Colonic mucosa (tissue), 4 donors: ENCODE data around the gene KRTAP4-6. TPM values are rescaled to one million over a fixed set of nuclear protein-coding genes. Genes with fewer than 3 reads are reported as not detected.

Source experiments
- DNase-seq: peaks from one replicate; pipeline ENCODE4 v3.0.0-alpha.2; 2020
- H3K27ac ChIP-seq: fragments of 200-600 bp; one replicate; pipeline ENCODE4 v1.8.0; 2021
- H3K27me3 ChIP-seq: fragments of 200-600 bp; one replicate; pipeline ENCODE4 v1.8.0; 2021
- H3K36me3 ChIP-seq: fragments of 200-600 bp; one replicate; pipeline ENCODE4 v1.8.0; 2021
- H3K4me1 ChIP-seq: fragments of 200-600 bp; one replicate; pipeline ENCODE4 v1.8.0; 2021; ENCODE audit warnings: mild to moderate bottlenecking
- H3K4me3 ChIP-seq: fragments of 200-600 bp; one replicate; pipeline ENCODE4 v1.8.0; 2021
- H3K9ac ChIP-seq, 2 donors: one replicate each; pipeline ENCODE4 v1.7.0; 2013; ENCODE audit warnings: control low read depth in 2 of 2, low read depth in 2 of 2, low read length in 2 of 2
- H3K9me3 ChIP-seq: fragments of 200-600 bp; one replicate; pipeline ENCODE4 v1.8.0; 2021
- intact Hi-C: fragments of 100-400 bp; cut with DNase I; formaldehyde crosslinking; loops from one replicate; pipeline ENCODE4 v1.14.1; 2022
- total RNA-seq, 2 donors: library from RNA; stranded (reverse); fragmentation: NEBNext Ultra II Directional in 1 of 2; extraction: Animal tissue kit (Norgen Biotek cat#: 25700) in 1 of 2; gene quantifications; one replicate each; pipeline ENCODE4 v1.2.1, GENCODE V29; 2021
- TF ChIP-seq, protein P1 (sequence below): fragments of 200-600 bp; IDR thresholded peaks from one replicate; pipeline ENCODE4 v1.8.0; 2022; ENCODE audit warnings: antibody characterized with exemption, mild to moderate bottlenecking
- donor health status: healthy.
- donor health status: DM: no; HTN: no; CAD: no.
- donor health status: DM: no; HTN: no; CAD: no.

Gene KRTAP4-6
- total RNA-seq, 2 donors from 2014 or later = not detected

DNA sequence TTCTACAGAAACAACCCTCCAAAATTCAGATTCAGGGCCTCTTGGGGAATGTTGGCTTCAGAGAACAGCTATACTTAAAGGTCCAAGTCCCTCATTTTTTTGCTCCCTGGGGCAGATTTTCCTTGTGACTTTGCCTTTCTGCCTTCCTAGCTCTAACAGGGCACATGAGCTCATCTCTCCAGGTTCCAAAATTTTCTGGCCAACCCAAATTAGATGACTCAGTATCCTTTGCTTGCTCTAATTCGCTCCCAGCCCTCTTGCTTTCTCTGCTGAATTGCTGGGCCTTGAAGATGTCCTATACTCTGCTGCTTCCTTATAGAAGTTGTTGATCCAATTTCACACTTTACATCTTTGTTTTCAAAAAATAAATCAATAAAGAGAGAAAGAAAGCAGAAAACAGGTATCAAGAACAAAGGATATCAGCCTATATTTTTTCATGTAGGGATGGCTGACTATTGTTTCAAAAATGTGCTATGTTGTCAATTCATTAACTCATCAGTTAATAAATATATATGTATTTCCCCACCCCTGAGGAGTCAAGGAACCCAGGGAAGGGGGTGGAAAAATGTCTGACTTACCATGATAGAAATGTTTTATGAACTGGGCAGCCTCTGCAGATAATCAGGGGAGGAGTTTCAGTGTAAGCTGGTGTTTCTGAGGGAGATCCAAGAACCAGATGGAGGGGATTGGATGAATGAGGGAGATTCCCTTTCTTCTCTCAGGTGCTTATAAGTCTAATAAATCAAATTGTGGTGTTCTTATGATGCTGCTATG is 38.7 kb upstream of the KRTAP4-6 start:
- no peak for DNase-seq
- H3K9ac ChIP-seq = no peak overlapping the region
- H3K4me3 ChIP-seq = no peak overlapping the region
- TF ChIP-seq, protein P1, sequence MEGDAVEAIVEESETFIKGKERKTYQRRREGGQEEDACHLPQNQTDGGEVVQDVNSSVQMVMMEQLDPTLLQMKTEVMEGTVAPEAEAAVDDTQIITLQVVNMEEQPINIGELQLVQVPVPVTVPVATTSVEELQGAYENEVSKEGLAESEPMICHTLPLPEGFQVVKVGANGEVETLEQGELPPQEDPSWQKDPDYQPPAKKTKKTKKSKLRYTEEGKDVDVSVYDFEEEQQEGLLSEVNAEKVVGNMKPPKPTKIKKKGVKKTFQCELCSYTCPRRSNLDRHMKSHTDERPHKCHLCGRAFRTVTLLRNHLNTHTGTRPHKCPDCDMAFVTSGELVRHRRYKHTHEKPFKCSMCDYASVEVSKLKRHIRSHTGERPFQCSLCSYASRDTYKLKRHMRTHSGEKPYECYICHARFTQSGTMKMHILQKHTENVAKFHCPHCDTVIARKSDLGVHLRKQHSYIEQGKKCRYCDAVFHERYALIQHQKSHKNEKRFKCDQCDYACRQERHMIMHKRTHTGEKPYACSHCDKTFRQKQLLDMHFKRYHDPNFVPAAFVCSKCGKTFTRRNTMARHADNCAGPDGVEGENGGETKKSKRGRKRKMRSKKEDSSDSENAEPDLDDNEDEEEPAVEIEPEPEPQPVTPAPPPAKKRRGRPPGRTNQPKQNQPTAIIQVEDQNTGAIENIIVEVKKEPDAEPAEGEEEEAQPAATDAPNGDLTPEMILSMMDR = no peak
- H3K27me3 ChIP-seq = no peaks in the 10 kb centered on the region
- H3K27ac ChIP-seq = no peak overlapping the region
- intact Hi-C loops = no loop called here
- H3K36me3 ChIP-seq = no peaks in the 10 kb centered on the region
- no peaks in the 10 kb centered on the region for H3K4me1 ChIP-seq
- H3K9me3 ChIP-seq = no peaks in the 10 kb centered on the region

DNA sequence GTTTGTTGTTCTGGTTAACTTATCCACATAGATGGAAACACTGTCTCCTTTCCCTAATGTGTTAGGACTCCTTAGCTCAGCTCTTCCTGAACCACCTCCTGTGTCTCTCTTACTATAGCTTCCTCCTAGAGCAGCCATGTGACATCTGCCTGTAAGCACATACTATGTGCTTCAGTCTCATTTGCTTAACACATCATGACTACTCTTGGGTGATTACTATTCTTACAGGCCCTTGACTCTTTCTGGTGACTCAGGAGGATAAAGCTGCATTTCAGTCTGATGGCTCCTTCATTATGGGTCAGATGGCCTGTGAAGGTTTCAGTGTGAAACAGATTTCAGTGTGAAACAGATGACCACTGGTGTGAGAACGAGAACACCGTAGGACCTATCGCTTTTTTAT is 38.0 kb upstream of the KRTAP4-6 start:
- TF ChIP-seq, protein P1 = no peak
- no peaks in the 10 kb centered on the region for H3K9me3 ChIP-seq
- no peaks in the 10 kb centered on the region for H3K4me1 ChIP-seq
- no peak overlapping the region for H3K27ac ChIP-seq
- H3K9ac ChIP-seq = no peak overlapping the region
- H3K36me3 ChIP-seq = no peaks in the 10 kb centered on the region
- intact Hi-C loops = no loop called here
- no peaks in the 10 kb centered on the region for H3K27me3 ChIP-seq
- H3K4me3 ChIP-seq = no peak overlapping the region
- no peak for DNase-seq

DNA sequence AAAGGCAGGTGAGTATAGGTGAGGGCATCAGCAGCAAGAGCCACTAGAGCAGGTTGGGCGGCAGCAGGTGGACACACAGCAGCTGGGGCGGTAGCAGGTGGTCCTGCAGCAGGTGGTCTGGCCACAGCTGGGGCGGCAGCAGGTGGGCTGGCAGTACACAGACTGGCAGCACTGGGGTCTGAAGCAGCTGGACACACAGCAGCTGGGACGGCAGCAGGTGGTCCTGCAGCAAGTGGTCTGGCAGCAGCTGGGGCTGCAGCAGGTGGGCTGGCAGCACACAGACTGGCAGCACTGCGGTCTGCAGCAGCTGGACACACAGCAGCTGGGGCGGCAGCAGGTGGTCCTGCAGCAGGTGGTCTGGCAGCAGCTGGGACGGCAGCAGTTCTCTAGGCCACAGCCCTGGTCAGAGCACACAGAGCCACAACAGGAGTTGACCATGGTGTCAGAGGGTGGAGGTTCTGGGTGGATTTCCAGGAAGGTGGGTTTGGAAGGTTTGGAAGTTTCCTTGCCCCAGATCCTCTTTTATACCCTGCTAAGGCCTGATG is 37.5 kb upstream of the KRTAP4-6 start, which contains the start of gene KRTAP4-2:
TSS of gene KRTAP4-2 (minus strand) at position 495 of the 545 bp plus-strand sequence. CDS start at position 438, 57 bp downstream.
- H3K27me3 ChIP-seq = no peaks in the 10 kb centered on the region
- no peak within 1 kb of the TSS for H3K4me3 ChIP-seq
- DNase-seq = no peak
- no peaks in the 10 kb centered on the region for H3K4me1 ChIP-seq
- TF ChIP-seq, protein P1 = no peak
- no peaks in the 10 kb centered on the region for H3K9me3 ChIP-seq
- no peaks in the 10 kb centered on the region for H3K36me3 ChIP-seq
- no peak within 1 kb of the TSS for H3K27ac ChIP-seq
- intact Hi-C loops = no loop called here
- no peak within 1 kb of the TSS for H3K9ac ChIP-seq

DNA sequence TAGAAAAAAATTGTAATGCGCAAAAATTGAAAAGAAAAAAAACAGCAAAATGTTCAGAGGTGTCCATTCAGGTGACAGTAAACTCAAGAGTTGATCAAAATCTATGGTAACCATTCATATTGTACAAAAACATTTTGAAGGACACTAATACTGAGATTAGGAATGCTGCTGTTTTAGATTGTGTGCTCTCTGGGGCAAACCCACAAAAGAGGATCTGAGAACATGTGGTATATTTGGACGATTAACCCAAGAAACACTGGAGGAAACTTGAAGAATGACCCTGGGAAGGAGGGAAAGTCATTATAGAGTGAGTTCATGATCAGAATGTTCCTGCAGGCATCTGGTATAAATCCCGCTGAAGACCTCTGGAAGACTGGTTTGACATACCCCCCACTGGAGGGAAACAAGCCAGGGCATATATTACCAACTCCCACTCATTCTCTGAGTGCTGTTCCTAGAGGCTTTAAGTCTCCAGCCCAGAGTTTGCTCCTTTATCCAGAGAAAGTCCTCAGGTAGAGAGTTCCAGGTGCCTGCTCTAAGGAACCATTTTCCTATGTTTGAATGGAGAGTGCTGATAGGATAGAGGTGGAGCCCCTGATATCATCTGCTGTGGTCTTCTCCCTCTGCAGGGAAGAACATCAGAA is 36.5 kb upstream of the KRTAP4-6 start:
- no peaks in the 10 kb centered on the region for H3K9me3 ChIP-seq
- H3K27ac ChIP-seq = no peak overlapping the region
- H3K4me3 ChIP-seq = no peak overlapping the region
- intact Hi-C loops = no loop called here
- no peaks in the 10 kb centered on the region for H3K36me3 ChIP-seq
- TF ChIP-seq, protein P1 = no peak
- H3K4me1 ChIP-seq = no peaks in the 10 kb centered on the region
- H3K9ac ChIP-seq = no peak overlapping the region
- DNase-seq = no peak
- no peaks in the 10 kb centered on the region for H3K27me3 ChIP-seq

DNA sequence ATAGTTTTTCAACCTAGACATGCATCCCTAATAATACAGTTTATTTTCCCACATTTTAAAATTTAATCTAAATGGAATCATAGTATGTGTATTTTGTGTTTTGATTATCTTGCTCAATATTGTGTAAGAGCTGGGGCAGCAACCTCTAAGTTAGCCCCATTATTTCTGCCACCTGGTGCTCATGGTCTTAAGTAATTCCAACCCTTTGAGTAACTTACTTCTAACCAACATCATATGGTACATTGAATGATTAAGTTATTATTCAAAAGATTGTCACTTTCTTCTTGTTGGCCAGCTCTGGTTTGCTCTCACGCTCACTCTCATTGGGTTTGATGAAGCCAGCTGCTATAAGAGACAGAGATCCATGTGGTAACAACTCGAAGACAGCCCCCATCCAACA is 31.5 kb upstream of the KRTAP4-6 start:
- H3K36me3 ChIP-seq = no peaks in the 10 kb centered on the region

More for the DNA sequence above, 31.5 kb upstream of the KRTAP4-6 start:
- H3K4me1 ChIP-seq = no peaks in the 10 kb centered on the region
- no peaks in the 10 kb centered on the region for H3K9me3 ChIP-seq
- intact Hi-C loops = no loop called here
- no peak overlapping the region for H3K4me3 ChIP-seq
- H3K27ac ChIP-seq = no peak overlapping the region
- no peak for DNase-seq
- no peaks in the 10 kb centered on the region for H3K27me3 ChIP-seq
- TF ChIP-seq, protein P1 = no peak
- H3K9ac ChIP-seq = no peak overlapping the region
